ENCODE measurements around the gene TCEAL2.
A peak's percentile ranks its signal among the peaks of the same experiment; 100 is the strongest.
"Not testable (repeated sequence)": the region's sequence is repeated elsewhere in the genome, so short reads cannot be mapped to it uniquely, and the experiment has no call there.

TCEAL2 gene

DNA sequence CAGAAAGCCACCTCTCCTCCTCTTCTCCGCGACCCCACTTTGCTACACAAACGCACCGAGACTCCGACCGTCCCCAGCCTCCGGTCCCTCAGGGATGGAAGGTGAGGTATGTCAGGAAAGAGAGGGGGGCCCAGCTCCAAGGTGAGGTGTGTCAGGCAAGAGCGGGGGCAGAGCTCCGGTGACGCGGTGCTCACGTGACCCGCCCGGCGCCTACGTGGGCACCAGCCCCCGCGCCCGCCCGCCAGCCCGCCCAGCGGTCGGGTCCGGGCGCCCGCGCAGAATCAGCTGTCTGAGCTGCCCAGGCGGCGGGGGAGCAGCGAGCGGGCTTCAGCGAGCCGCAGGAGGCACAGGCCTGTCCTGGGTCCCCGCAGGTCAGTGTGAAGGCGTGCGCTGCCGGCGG, at the start of gene TCEAL2:
Gene TCEAL2, plus strand, starts transcription at position 244 of the 400 bp plus-strand sequence. CDS start 1,152 bp downstream, outside the sequence.
- H3K4me3 ChIP-seq (ENCODE audit: low read length); DNase-seq (ENCODE audit: low read depth): not testable (repeated sequence)

DNA sequence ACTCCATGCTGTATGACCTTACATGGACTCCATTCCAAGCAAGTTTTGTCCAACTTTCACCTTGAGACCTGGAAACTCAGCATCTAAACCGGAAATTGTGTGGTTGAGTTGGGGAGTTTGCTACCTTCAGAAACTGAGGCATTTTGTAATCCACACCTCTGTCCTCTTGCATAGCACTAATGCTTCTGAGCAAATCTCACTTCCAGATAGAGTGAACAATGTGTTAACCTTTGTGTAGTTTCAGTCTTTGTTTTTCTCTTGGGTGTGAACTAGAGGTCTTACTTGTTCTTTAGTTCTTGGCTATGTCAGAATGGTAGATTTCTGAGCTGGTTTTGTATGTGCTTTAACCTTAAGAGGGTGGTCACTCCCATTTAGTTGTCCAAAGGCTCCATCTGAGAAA, 48.1 kb upstream of the TCEAL2 start:
- no peak for DNase-seq (ENCODE audit: low read depth)
- TF ChIP-seq, protein P1, sequence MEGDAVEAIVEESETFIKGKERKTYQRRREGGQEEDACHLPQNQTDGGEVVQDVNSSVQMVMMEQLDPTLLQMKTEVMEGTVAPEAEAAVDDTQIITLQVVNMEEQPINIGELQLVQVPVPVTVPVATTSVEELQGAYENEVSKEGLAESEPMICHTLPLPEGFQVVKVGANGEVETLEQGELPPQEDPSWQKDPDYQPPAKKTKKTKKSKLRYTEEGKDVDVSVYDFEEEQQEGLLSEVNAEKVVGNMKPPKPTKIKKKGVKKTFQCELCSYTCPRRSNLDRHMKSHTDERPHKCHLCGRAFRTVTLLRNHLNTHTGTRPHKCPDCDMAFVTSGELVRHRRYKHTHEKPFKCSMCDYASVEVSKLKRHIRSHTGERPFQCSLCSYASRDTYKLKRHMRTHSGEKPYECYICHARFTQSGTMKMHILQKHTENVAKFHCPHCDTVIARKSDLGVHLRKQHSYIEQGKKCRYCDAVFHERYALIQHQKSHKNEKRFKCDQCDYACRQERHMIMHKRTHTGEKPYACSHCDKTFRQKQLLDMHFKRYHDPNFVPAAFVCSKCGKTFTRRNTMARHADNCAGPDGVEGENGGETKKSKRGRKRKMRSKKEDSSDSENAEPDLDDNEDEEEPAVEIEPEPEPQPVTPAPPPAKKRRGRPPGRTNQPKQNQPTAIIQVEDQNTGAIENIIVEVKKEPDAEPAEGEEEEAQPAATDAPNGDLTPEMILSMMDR (conservative IDR thresholded peaks at IDR 0.05; ENCODE audit: low read length) = no peak
- H3K4me3 ChIP-seq (ENCODE audit: low read length) = no peak overlapping the region

DNA sequence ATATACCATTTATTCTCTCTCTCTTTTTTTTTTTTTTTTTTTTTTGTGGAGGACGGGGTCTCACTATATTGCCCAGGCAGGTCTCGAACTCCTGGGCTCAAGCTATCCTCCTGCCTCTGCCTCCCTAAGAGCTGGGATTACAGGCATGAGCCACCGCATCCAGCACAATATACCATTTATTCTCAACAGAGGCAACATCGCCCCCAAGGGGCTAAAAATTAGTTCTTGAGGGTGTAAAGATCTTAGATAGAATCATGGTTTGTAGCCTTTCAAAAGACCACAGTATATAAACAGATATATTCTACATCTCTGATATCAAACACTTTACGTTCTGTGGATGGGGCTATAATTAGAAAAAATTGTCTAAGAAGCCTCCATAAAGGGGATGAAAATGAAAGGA, 39.8 kb upstream of the TCEAL2 start:
- TF ChIP-seq, protein P1 (conservative IDR thresholded peaks at IDR 0.05; ENCODE audit: low read length) = peak; percentile 22
- no peak overlapping the region for H3K4me3 ChIP-seq (ENCODE audit: low read length)
- peak; percentile 3 for DNase-seq (ENCODE audit: low read depth)

DNA sequence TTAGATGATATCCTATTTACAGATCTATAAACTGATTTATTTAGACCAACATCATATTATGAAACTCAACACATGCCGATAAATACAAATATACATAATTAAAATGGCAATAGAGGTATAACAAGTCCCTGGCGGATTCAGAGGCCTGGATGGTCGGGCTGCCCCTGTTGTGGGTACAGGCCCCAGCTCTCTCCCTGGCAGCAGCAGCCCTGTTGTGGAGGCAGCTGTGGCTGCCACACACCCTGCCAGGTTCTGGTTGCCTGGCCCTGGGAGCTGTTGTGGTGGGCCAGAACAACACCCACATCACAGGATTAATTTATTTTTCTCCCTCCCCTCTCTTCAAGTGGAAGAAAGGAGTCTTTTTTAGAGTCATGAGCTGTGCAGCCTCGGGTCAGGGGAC, 12.1 kb upstream of the TCEAL2 start:
- TF ChIP-seq, protein P1 (conservative IDR thresholded peaks at IDR 0.05; ENCODE audit: low read length) = no peak
- no peak overlapping the region for H3K4me3 ChIP-seq (ENCODE audit: low read length)
- no peak for DNase-seq (ENCODE audit: low read depth)

DNA sequence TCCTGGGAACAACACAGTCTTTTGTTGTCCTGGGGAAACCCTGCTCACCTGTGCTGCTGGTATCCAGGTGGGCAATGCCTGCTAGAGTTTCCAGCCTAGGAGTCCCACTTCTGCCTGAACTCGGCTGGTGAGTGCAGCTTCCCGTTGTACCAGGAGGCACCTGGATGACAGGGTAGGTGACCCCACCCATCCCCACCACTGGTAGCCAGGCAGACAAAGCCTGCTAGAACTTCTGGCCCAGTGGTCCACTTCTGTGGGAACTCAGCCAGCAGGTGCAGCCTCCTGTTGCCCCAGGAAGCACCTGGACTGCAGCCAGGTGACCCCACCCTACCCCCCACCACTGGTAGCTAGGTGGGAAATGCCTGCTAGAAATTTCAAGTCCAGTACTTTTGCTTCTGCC, 9.7 kb upstream of the TCEAL2 start:
- DNase-seq (ENCODE audit: low read depth) = no peak
- TF ChIP-seq, protein P1 (conservative IDR thresholded peaks at IDR 0.05; ENCODE audit: low read length) = no peak
- no peak overlapping the region for H3K4me3 ChIP-seq (ENCODE audit: low read length)

DNA sequence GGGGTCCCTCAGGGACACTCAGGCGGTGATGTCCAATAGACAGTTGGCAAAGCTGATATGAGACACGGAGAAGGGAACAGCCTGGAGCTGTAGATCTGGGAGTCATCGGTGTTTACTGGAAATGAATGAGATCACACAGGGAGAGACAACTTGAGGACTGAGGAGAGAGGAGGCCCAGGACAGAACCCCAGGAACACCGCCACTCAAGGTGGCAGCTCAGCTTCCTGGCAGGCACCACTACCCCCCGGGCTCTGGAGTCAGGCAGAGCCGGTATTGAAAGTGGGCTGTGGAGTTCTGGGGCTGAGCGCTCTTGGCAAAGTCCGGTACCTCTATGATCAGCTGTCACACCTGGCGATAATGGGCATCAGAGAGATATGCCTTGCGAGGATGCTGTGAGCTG, 465 bp upstream of the TCEAL2 start:
- DNase-seq (ENCODE audit: low read depth); H3K4me3 ChIP-seq (ENCODE audit: low read length): not testable (repeated sequence)

DNA sequence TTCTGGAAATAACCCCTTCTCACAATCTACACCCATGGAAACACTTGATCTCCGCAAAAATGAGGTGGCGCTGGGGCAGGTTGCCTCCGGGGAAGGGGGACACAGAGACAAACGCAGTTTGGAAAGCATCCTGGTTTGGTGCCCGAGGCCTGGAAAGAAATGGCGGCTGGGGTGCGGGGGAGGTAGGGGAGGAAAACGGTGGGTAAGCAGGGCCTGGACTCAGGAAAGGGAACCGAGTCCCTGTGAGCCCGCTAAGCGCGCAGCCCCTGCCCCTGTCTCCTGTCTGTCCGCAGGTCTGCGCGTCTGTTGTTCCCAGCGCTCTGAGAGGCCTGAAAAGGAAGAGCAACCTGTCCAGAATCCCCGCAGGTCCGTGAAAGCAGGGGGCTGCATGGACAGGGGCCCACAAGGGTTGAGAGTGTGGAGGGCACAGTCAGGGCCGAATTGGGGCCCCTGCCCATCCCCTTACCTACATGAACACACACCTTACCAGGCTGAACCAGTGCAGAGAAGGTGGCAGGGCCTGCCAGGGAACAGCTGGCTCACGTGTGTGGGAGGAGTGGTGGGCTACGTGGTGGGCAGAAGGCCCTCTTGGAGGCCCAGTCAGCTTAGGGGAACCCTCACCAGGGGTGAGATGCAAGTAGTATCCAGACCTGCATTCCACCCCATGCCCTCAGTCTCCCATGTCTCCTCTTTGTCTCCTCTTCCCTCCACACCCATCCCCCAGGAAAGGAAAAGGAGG, 770 bp downstream of the TCEAL2 start:
- H3K4me3 ChIP-seq (ENCODE audit: low read length); DNase-seq (ENCODE audit: low read depth): not testable (repeated sequence)

DNA sequence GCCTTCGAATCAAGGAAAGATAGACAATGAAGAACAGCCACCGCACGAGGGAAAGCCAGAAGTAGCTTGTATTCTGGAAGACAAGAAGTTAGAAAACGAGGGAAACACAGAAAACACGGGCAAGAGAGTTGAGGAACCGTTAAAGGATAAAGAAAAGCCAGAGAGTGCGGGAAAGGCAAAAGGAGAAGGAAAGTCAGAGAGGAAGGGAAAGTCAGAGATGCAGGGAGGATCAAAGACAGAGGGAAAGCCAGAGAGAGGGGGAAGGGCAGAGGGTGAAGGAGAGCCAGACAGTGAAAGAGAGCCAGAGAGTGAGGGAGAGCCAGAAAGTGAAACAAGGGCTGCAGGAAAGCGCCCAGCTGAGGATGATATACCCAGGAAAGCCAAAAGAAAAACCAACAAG, 1.4 kb downstream of the TCEAL2 start:
- TF ChIP-seq, protein P1 (conservative IDR thresholded peaks at IDR 0.05; ENCODE audit: low read length) = no peak
- H3K4me3 ChIP-seq (ENCODE audit: low read length) = no peak overlapping the region
- DNase-seq (ENCODE audit: low read depth) = no peak

DNA sequence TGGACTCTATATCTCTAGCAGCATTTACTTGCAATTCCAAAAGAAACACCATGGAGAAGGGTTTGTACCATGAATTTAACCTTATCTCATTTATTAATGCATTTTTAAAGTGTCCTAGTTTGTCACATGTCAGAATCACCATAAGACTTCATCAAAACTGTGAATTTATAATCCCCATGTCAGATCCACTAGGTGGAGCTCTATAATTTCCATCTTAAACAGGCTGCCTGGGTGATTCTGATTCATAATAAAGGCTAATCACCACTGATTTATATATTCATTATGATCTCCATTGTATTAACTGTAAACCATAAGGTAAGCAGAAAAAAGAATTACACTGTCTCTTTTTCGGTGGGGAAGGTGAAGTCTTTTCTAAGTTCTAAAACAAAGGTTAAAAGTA, 4.0 kb downstream of the TCEAL2 start:
- TF ChIP-seq, protein P1 (conservative IDR thresholded peaks at IDR 0.05; ENCODE audit: low read length) = peak; percentile 35
- peak; percentile 1 for DNase-seq (ENCODE audit: low read depth)

More for the DNA sequence above, 4.0 kb downstream of the TCEAL2 start:
- H3K4me3 ChIP-seq (ENCODE audit: low read length) = no peak overlapping the region

All from AG10803 (cell line).